Adipose tissue (tissue), 3 donors: ENCODE results near the gene MILR1. TPM values are rescaled to one million over a fixed set of nuclear protein-coding genes. Genes with fewer than 3 reads are reported as not detected.

ENCODE experiments used
- H3K27ac ChIP-seq: one replicate; pipeline ENCODE4 v1.5.1; 2013; ENCODE audit warnings: low read depth, low read length
- WGBS, 3 donors: extraction: QIAGEN DNeasy Blood & Tissue Kit; methylation state at CpG; one replicate each; pipeline ENCODE4 v1.1.7; 2013; 5-methylcytosine and 5-hydroxymethylcytosine counted together
- polyA plus RNA-seq, 3 donors: library from polyadenylated mRNA; stranded (reverse); fragments of 200-250 nt; gene quantifications; one replicate each; pipeline ENCODE4 v1.2.3, GENCODE V29; 2013
- donor health status: healthy with polysubstance abuse.
- donor health status: Bipolar disorder and iron deficiency.
- donor health status: healthy.

MILR1 gene
- polyA plus RNA-seq, 3 donors = 0.53 to 9.4 (median 4.3) TPM

- H3K27ac ChIP-seq = peak within 1 kb of the TSS; percentile 76
- 1% methylated on average over 50 of the region's 50 CpGs for WGBS, 3 donors
Measured at GRCh38 chr17:64496786-64497564, 48.1 kb downstream of the MILR1 start, which contains the start of gene POLG2. POLG2 (minus strand) TSS chr17:64497054; CDS start chr17:64496968, 86 bp downstream.

GRCh38 chr17:64497565-64498035 lies 48.7 kb downstream of the MILR1 start:
- 38 to 43% (median 42%) methylated on average over 4 of the region's 4 CpGs for WGBS, 3 donors
- peak overlapping the region; percentile 76 for H3K27ac ChIP-seq

- whole genome bisulfite sequencing, 3 donors = 69 to 75% (median 72%) methylated on average over 7 of the region's 7 CpGs
- H3K27ac ChIP-seq = no peak overlapping the region
Measured at GRCh38 chr17:64498308-64499203, 49.6 kb downstream of the MILR1 start.

GRCh38 chr17:64499805-64500486 lies 51.0 kb downstream of the MILR1 start:
- WGBS, 3 donors = 77 to 85% (median 83%) methylated on average over 6 of the region's 6 CpGs
- no peak overlapping the region for H3K27ac ChIP-seq

- 82 to 90% (median 89%) methylated on average over 8 of the region's 8 CpGs for WGBS, 3 donors
- H3K27ac ChIP-seq = no peak overlapping the region
Measured at GRCh38 chr17:64500487-64500859, 51.6 kb downstream of the MILR1 start.

GRCh38 chr17:64500862-64501765 lies 52.2 kb downstream of the MILR1 start:
- WGBS, 3 donors = 82 to 84% (median 83%) methylated on average over 11 of the region's 11 CpGs
- no peak overlapping the region for H3K27ac ChIP-seq

GRCh38 chr17:64502021-64502420 lies 53.1 kb downstream of the MILR1 start:
- no peak overlapping the region for H3K27ac ChIP-seq

GRCh38 chr17:64502809-64503208 lies 53.9 kb downstream of the MILR1 start:
- H3K27ac ChIP-seq = no peak overlapping the region
- 75 to 89% (median 81%) methylated on average over 2 of the region's 2 CpGs for WGBS, 3 donors

More at GRCh38 chr17:64502021-64502420, 53.1 kb downstream of the MILR1 start:
- WGBS, 3 donors = 72 to 82% (median 77%) methylated on average over 3 of the region's 3 CpGs

- 59 to 75% (median 64%) methylated on average over 5 of the region's 5 CpGs for WGBS, 3 donors
- no peak overlapping the region for H3K27ac ChIP-seq
Measured at GRCh38 chr17:64503341-64503740, 54.4 kb downstream of the MILR1 start.

GRCh38 chr17:64503821-64504768 lies 55.2 kb downstream of the MILR1 start:
- 22 to 35% (median 24%) methylated on average over 7 of the region's 7 CpGs for WGBS, 3 donors

GRCh38 chr17:64504769-64505339 lies 55.9 kb downstream of the MILR1 start:
- 0% methylated on average over 13 of the region's 13 CpGs for WGBS, 3 donors
- H3K27ac ChIP-seq = peak overlapping the region; percentile 53

More at GRCh38 chr17:64503821-64504768, 55.2 kb downstream of the MILR1 start:
- H3K27ac ChIP-seq = no peak overlapping the region

- H3K27ac ChIP-seq = peak overlapping the region; percentile 100
- WGBS, 3 donors = 0% methylated on average over 74 to 76 of the region's 76 CpGs
Measured at GRCh38 chr17:64505340-64506200, 56.7 kb downstream of the MILR1 start.

GRCh38 chr17:64506201-64506575 lies 57.3 kb downstream of the MILR1 start, which contains the start of gene DDX5:
DDX5 (minus strand) TSS chr17:64506289; CDS start chr17:64506119, 170 bp downstream.
- WGBS, 3 donors = 0 to 1% (median 0%) methylated on average over 31 of the region's 31 CpGs
- peak within 1 kb of the TSS; percentile 100 for H3K27ac ChIP-seq

GRCh38 chr17:64506576-64507412 lies 57.9 kb downstream of the MILR1 start, which contains the start of gene CEP95:
CEP95 (plus strand) TSS chr17:64506977; CDS start chr17:64507098, 121 bp downstream.
- WGBS, 3 donors = 0% methylated on average over 76 to 77 of the region's 77 CpGs
- peak within 1 kb of the TSS; percentile 100 for H3K27ac ChIP-seq
